ENCODE results near the gene SNAPC2. TPM values are rescaled to one million over a fixed set of nuclear protein-coding genes. Genes with fewer than 3 reads are reported as not detected.
A peak's percentile ranks its signal among the peaks of the same experiment; 100 is the strongest.

The SNAPC2 gene
- total RNA-seq, 2 experiments from 2014 or later, result 9.9 to 10.9 TPM

- Mint-ChIP-seq H3K4me1 (ENCODE audit: low read depth) (peaks cover 26% of the 10 kb centered on the region), H3K4me3 (no peak overlapping the region), H3K9me3 (no peaks in the 10 kb centered on the region), H3K27me3 (peaks cover 6% of the 10 kb centered on the region), H3K36me3 (ENCODE audit: low read depth) (peaks cover 43% of the 10 kb centered on the region), H3K27ac (no peak overlapping the region)
- Histone ChIP-seq H3K27me3 (ENCODE audit: control insufficient read depth in 1 of 2, insufficient read depth in 2 of 2, low read length in 2 of 2) (no peaks in the 10 kb centered on the region), H3K27ac (ENCODE audit: low read depth in 1 of 2, low read length in 2 of 2) (no peak overlapping the region), H3K9me3 (ENCODE audit: control insufficient read depth in 1 of 2, insufficient read depth in 1 of 2, low read length in 2 of 2) (no peaks in the 10 kb centered on the region), H3K4me3 (ENCODE audit: low read length) (no peak overlapping the region), H3K36me3 (ENCODE audit: insufficient read depth, low read length) (peaks cover 55% of the 10 kb centered on the region), H3K4me1 (ENCODE audit: insufficient read depth, low read length) (peaks cover 55% of the 10 kb centered on the region)
- no peak for ATAC-seq (ENCODE audit: poor library complexity)
- POLR2A ChIA-PET, result interaction anchor here (1.7 kb wide), 1 partner anchor 14 kb away, joined by 4 read pairs; the partner anchor contains the start of gene SNAPC2
- intact Hi-C loops (cut with DNase I, micrococcal nuclease), result loop anchor here in 1 of 2 experiments (10.0 kb wide), 1 partner anchor 372 kb away; the partner anchor contains the start of gene PNPLA6
- DNase-seq, result peak in 1 of 14 experiments; percentile 33
- TF ChIP-seq CTCF (IDR thresholded peaks at IDR 0.05), result no peak
- CTCF ChIA-PET, result no interaction called here
These were observed 13.0 kb upstream of the SNAPC2 start for GRCh38 chr19:7907122-7907521.

- TF ChIP-seq CTCF (IDR thresholded peaks at IDR 0.05), result no peak
- Histone ChIP-seq H3K27me3 (ENCODE audit: control insufficient read depth in 1 of 2, insufficient read depth in 2 of 2, low read length in 2 of 2) (no peaks in the 10 kb centered on the region), H3K4me1 (ENCODE audit: insufficient read depth, low read length) (peaks cover 53% of the 10 kb centered on the region), H3K36me3 (ENCODE audit: insufficient read depth, low read length) (peaks cover 57% of the 10 kb centered on the region), H3K27ac (ENCODE audit: low read depth in 1 of 2, low read length in 2 of 2) (no peak overlapping the region), H3K9me3 (ENCODE audit: control insufficient read depth in 1 of 2, insufficient read depth in 1 of 2, low read length in 2 of 2) (no peaks in the 10 kb centered on the region), H3K4me3 (ENCODE audit: low read length) (no peak overlapping the region)
- ChIA-PET CTCF (no interaction called here), POLR2A (interaction anchor here (1.6 kb wide), 1 partner anchor 13 kb away, joined by 6 read pairs; the partner anchor contains the start of gene SNAPC2)
- H3K36me3 Mint-ChIP-seq (ENCODE audit: low read depth), result peaks cover 45% of the 10 kb centered on the region
- H3K4me1 Mint-ChIP-seq (ENCODE audit: low read depth), result peaks cover 26% of the 10 kb centered on the region
- DNase-seq (no peak), ATAC-seq (ENCODE audit: poor library complexity) (no peak)
- H3K9me3 Mint-ChIP-seq, result no peaks in the 10 kb centered on the region
- intact Hi-C loops (cut with DNase I, micrococcal nuclease), result loop anchor here in 1 of 2 experiments (10.0 kb wide), 1 partner anchor 373 kb away; the partner anchor contains the start of gene PNPLA6
- H3K27ac Mint-ChIP-seq, result no peak overlapping the region
- no peak overlapping the region for H3K4me3 Mint-ChIP-seq
- peaks cover 6% of the 10 kb centered on the region for H3K27me3 Mint-ChIP-seq
These were observed 12.6 kb upstream of the SNAPC2 start for GRCh38 chr19:7907544-7907943.

GRCh38 chr19:7908078-7908699 is 11.9 kb upstream of the SNAPC2 start:
- intact Hi-C loops (cut with DNase I, micrococcal nuclease), result loop anchor here in 1 of 2 experiments (10.0 kb wide), 1 partner anchor 373 kb away; the partner anchor contains the start of gene PNPLA6
- peaks cover 48% of the 10 kb centered on the region for H3K36me3 Mint-ChIP-seq (ENCODE audit: low read depth)

More at GRCh38 chr19:7908078-7908699, 11.9 kb upstream of the SNAPC2 start:
- Mint-ChIP-seq H3K27me3 (peaks cover 5% of the 10 kb centered on the region), H3K27ac (no peak overlapping the region), H3K4me3 (no peak overlapping the region), H3K9me3 (no peaks in the 10 kb centered on the region), H3K4me1 (ENCODE audit: low read depth) (peaks cover 24% of the 10 kb centered on the region)
- no peak for TF ChIP-seq CTCF (IDR thresholded peaks at IDR 0.05)
- Histone ChIP-seq H3K27me3 (ENCODE audit: control insufficient read depth in 1 of 2, insufficient read depth in 2 of 2, low read length in 2 of 2) (no peaks in the 10 kb centered on the region), H3K9me3 (ENCODE audit: control insufficient read depth in 1 of 2, insufficient read depth in 1 of 2, low read length in 2 of 2) (no peaks in the 10 kb centered on the region), H3K36me3 (ENCODE audit: insufficient read depth, low read length) (peaks cover 62% of the 10 kb centered on the region), H3K4me3 (ENCODE audit: low read length) (no peak overlapping the region), H3K4me1 (ENCODE audit: insufficient read depth, low read length) (peaks cover 47% of the 10 kb centered on the region), H3K27ac (ENCODE audit: low read depth in 1 of 2, low read length in 2 of 2) (no peak overlapping the region)
- DNase-seq, result no peak
- ChIA-PET POLR2A (interaction anchor here (1.0 to 1.6 kb wide), 2 partner anchors 12 to 39 kb away, joined by 3 to 6 read pairs; partner anchors contain the start of gene SNAPC2), CTCF (no interaction called here)
- ATAC-seq (ENCODE audit: poor library complexity), result no peak
